ENCODE measurements around the gene HMGCLL1. TPM values are rescaled to one million over a fixed set of nuclear protein-coding genes. Genes with fewer than 3 reads are reported as not detected.

Gene HMGCLL1
- total RNA-seq, 1 donor = 0.36 TPM

DNA sequence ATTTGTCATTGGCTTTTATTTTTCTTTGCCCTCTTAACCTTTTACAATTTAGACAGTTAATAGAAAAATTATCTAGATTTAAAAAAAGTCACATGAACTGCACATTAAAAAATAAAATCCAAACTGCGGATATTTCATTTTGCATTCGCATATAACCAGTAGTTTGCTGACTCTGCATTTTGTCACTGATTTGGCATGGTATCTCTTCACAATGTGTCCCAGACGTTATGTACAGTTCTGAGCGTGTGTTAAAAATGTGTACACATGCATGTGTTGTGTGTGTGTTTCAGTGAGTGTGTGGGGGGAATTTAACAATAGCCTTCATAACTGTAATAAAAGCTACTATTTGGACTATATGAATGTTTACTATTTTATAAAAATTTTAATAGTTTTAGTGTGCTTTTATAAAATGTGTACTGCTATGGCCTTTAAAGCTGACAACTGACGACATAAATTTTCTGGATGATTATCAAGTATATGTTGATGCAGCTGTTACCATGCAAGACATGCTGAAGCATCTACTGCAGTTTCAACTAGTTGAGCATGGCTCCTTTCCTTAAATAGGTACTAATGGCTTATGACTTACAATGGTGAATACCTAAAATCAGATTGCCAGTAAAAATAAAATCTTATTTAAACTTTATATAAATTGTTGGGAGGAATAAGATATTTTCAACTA lies 67.7 kb downstream of the HMGCLL1 start:
- no peak overlapping the region for H3K4me3 ChIP-seq (ENCODE audit: insufficient read depth, low read length)
- H2AFZ ChIP-seq (ENCODE audit: low read length) = no peak overlapping the region
- no peaks in the 10 kb centered on the region for H3K4me1 ChIP-seq (ENCODE audit: insufficient read depth, low read length)
- H4K20me1 ChIP-seq (ENCODE audit: insufficient read depth, low read length) = no peaks in the 10 kb centered on the region
- no peaks in the 10 kb centered on the region for H3K9me3 ChIP-seq (ENCODE audit: low read depth, low read length)
- no peak overlapping the region for H3K4me2 ChIP-seq (ENCODE audit: insufficient read depth, low read length)
- H3K27me3 ChIP-seq (ENCODE audit: insufficient read depth, low read length) = no peaks in the 10 kb centered on the region
- no peaks in the 10 kb centered on the region for H3K36me3 ChIP-seq (ENCODE audit: insufficient read depth, low read length)
- H3K27ac ChIP-seq (ENCODE audit: low read depth, low read length) = no peak overlapping the region
- no peaks in the 10 kb centered on the region for H3K79me2 ChIP-seq (ENCODE audit: insufficient read depth, low read length)
- DNase-seq (ENCODE audit: insufficient read length, low spot score, missing footprints) = no peak
- TF ChIP-seq, protein P1, sequence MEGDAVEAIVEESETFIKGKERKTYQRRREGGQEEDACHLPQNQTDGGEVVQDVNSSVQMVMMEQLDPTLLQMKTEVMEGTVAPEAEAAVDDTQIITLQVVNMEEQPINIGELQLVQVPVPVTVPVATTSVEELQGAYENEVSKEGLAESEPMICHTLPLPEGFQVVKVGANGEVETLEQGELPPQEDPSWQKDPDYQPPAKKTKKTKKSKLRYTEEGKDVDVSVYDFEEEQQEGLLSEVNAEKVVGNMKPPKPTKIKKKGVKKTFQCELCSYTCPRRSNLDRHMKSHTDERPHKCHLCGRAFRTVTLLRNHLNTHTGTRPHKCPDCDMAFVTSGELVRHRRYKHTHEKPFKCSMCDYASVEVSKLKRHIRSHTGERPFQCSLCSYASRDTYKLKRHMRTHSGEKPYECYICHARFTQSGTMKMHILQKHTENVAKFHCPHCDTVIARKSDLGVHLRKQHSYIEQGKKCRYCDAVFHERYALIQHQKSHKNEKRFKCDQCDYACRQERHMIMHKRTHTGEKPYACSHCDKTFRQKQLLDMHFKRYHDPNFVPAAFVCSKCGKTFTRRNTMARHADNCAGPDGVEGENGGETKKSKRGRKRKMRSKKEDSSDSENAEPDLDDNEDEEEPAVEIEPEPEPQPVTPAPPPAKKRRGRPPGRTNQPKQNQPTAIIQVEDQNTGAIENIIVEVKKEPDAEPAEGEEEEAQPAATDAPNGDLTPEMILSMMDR (IDR thresholded peaks at IDR 0.05; ENCODE audit: extremely low read depth, low read depth, low read length) = no peak

DNA sequence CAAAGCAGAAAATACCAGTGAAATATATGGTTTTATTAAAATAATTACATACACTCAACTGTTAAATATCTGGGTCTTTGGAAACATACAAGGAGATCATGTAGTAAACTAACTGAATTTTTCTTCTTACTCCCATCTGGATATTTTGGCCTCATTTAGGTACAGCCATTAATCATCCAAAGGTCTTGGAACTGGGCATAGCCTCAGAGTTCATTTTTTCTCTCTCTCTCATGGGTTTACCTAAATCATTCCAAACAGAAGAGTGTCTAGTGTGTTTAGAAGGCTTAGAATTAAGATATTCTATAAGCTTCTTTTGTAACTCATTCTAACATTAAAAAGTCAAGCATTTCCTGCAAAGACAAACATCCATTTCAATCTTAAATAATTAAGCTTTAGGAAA lies 79.4 kb downstream of the HMGCLL1 start:
- Histone ChIP-seq H4K20me1 (ENCODE audit: insufficient read depth, low read length) (no peaks in the 10 kb centered on the region), H3K79me2 (ENCODE audit: insufficient read depth, low read length) (no peaks in the 10 kb centered on the region)
- DNase-seq (ENCODE audit: insufficient read length, low spot score, missing footprints) = no peak

DNA sequence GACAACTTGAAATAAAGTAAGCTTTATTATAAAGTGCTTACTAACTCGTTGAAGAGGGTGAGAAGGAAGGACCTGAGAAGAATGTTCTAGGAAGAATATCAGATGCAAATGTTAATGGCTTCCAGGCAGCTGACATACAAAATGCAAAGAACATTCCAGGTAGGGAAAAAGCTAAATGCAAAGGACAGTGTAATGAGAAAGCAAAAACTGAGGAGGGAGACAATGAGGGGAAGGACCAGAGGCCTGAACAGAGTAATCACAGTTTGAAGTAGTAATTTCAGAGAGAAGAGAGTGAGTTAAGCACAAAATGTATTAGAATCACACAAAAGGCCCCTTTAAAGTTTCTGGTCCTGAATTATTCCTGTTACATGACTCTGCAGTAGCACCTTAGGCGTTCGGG lies 81.3 kb downstream of the HMGCLL1 start:
- H2AFZ ChIP-seq (ENCODE audit: low read length) = no peak overlapping the region
- TF ChIP-seq, protein P1 (IDR thresholded peaks at IDR 0.05; ENCODE audit: extremely low read depth, low read depth, low read length) = no peak
- no peak for DNase-seq (ENCODE audit: insufficient read length, low spot score, missing footprints)

More for the DNA sequence above, 79.4 kb downstream of the HMGCLL1 start:
- no peaks in the 10 kb centered on the region for H3K27me3 ChIP-seq (ENCODE audit: insufficient read depth, low read length)
- H3K4me3 ChIP-seq (ENCODE audit: insufficient read depth, low read length) = no peak overlapping the region
- H2AFZ ChIP-seq (ENCODE audit: low read length) = no peak overlapping the region
- H3K36me3 ChIP-seq (ENCODE audit: insufficient read depth, low read length) = no peaks in the 10 kb centered on the region
- H3K27ac ChIP-seq (ENCODE audit: low read depth, low read length) = no peak overlapping the region
- H3K4me2 ChIP-seq (ENCODE audit: insufficient read depth, low read length) = no peak overlapping the region
- no peaks in the 10 kb centered on the region for H3K4me1 ChIP-seq (ENCODE audit: insufficient read depth, low read length)
- no peaks in the 10 kb centered on the region for H3K9me3 ChIP-seq (ENCODE audit: low read depth, low read length)
- TF ChIP-seq, protein P1 (IDR thresholded peaks at IDR 0.05; ENCODE audit: extremely low read depth, low read depth, low read length) = no peak

DNA sequence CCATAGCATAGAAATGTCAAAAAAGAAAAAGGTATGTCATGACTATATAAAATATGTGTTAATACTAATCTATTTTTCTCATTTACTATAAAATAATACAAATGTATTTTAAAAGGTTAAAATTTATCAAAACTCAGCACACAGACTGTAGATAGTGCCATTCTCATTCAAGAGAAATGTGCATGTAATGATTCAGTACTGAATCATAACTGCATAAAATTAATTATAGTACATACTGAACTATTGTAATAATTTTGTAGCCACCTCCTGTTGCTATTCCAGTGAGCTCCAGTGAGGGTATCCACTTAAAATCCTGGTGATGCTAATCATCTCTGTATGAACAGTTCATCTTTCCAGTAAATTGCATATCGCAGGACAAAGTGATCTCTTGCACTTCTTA lies 82.8 kb downstream of the HMGCLL1 start:
- Histone ChIP-seq H4K20me1 (ENCODE audit: insufficient read depth, low read length) (no peaks in the 10 kb centered on the region), H3K4me2 (ENCODE audit: insufficient read depth, low read length) (no peak overlapping the region), H3K79me2 (ENCODE audit: insufficient read depth, low read length) (no peaks in the 10 kb centered on the region), H3K36me3 (ENCODE audit: insufficient read depth, low read length) (no peaks in the 10 kb centered on the region), H3K4me1 (ENCODE audit: insufficient read depth, low read length) (no peaks in the 10 kb centered on the region), H2AFZ (ENCODE audit: low read length) (no peak overlapping the region), H3K4me3 (ENCODE audit: insufficient read depth, low read length) (no peak overlapping the region), H3K27me3 (ENCODE audit: insufficient read depth, low read length) (no peaks in the 10 kb centered on the region), H3K9me3 (ENCODE audit: low read depth, low read length) (no peaks in the 10 kb centered on the region), H3K27ac (ENCODE audit: low read depth, low read length) (no peak overlapping the region)
- no peak for DNase-seq (ENCODE audit: insufficient read length, low spot score, missing footprints)
- TF ChIP-seq, protein P1 (IDR thresholded peaks at IDR 0.05; ENCODE audit: extremely low read depth, low read depth, low read length) = no peak

More for the DNA sequence above, 81.3 kb downstream of the HMGCLL1 start:
- H3K27me3 ChIP-seq (ENCODE audit: insufficient read depth, low read length) = no peaks in the 10 kb centered on the region
- no peak overlapping the region for H3K4me3 ChIP-seq (ENCODE audit: insufficient read depth, low read length)
- no peaks in the 10 kb centered on the region for H3K9me3 ChIP-seq (ENCODE audit: low read depth, low read length)
- H4K20me1 ChIP-seq (ENCODE audit: insufficient read depth, low read length) = no peaks in the 10 kb centered on the region
- no peak overlapping the region for H3K27ac ChIP-seq (ENCODE audit: low read depth, low read length)
- H3K4me2 ChIP-seq (ENCODE audit: insufficient read depth, low read length) = no peak overlapping the region
- no peaks in the 10 kb centered on the region for H3K4me1 ChIP-seq (ENCODE audit: insufficient read depth, low read length)
- H3K79me2 ChIP-seq (ENCODE audit: insufficient read depth, low read length) = no peaks in the 10 kb centered on the region
- H3K36me3 ChIP-seq (ENCODE audit: insufficient read depth, low read length) = no peaks in the 10 kb centered on the region

Data from osteoblast (primary cell).